HepG2 (cell line): ENCODE measurements around the gene RING1. TPM values are rescaled to one million over a fixed set of nuclear protein-coding genes. Genes with fewer than 3 reads are reported as not detected.
A peak's percentile ranks its signal among the peaks of the same experiment; 100 is the strongest.

Experiments
- AKAP8 ChIP-seq: sonication (generic); formaldehyde crosslinking; IDR thresholded peaks from 2 replicates; pipeline ENCODE4 v1.5.1; 2020; ENCODE audit warnings: mild to moderate bottlenecking, missing genetic modification reagents
- FUBP1 ChIP-seq: sonication (generic); formaldehyde crosslinking; IDR thresholded peaks from 2 replicates; pipeline ENCODE4 v1.5.1; 2020; ENCODE audit warnings: missing genetic modification reagents, mild to moderate bottlenecking, borderline replicate concordance
- MLXIP ChIP-seq: sonication (generic); formaldehyde crosslinking; IDR thresholded peaks from 2 replicates; pipeline ENCODE4 v1.9.0; 2021; ENCODE audit warnings: missing genetic modification reagents, borderline replicate concordance
- PHF8 ChIP-seq: sonication (generic); formaldehyde crosslinking; IDR thresholded peaks from 2 replicates; pipeline ENCODE4 v1.5.0; 2020; ENCODE audit warnings: missing genetic modification reagents
- SIX1 ChIP-seq: sonication (generic); formaldehyde crosslinking; IDR thresholded peaks from 2 replicates; pipeline ENCODE4 v1.4.0; 2020; ENCODE audit warnings: missing genetic modification reagents, borderline replicate concordance
- SNAPC5 ChIP-seq: sonication (generic); formaldehyde crosslinking; IDR thresholded peaks from 2 replicates; pipeline ENCODE4 v1.8.1; 2023; ENCODE audit warnings: mild to moderate bottlenecking, missing genetic modification reagents, borderline replicate concordance
- SOX13 ChIP-seq, 3 experiments: fragments of 450-650 bp in 1 of 3; sonication (generic) in 1 of 3; formaldehyde crosslinking in 1 of 3; IDR thresholded peaks in 2 of 3; conservative IDR thresholded peaks in 1 of 3; 2 replicates each; pipeline versions ENCODE4 v1.5.0 to v1.6.1; 2016 to 2020; ENCODE audit warnings: antibody characterized with exemption in 1 of 3, mild to moderate bottlenecking in 1 of 3, missing compliant biosample characterization in 1 of 3, missing genetic modification reagents in 1 of 3, moderate library complexity in 1 of 3
- ZBTB20 ChIP-seq: sonication (generic); formaldehyde crosslinking; IDR thresholded peaks from 2 replicates; pipeline ENCODE4 v1.8.1; 2023; ENCODE audit warnings: missing genetic modification reagents, low read depth, mild to moderate bottlenecking, borderline replicate concordance
- ZFP91 ChIP-seq: sonication (generic); formaldehyde crosslinking; IDR thresholded peaks from 2 replicates; pipeline ENCODE4 v1.9.0; 2022; ENCODE audit warnings: missing genetic modification reagents, mild to moderate bottlenecking, borderline replicate concordance
- ZNF263 ChIP-seq: sonication (generic); formaldehyde crosslinking; IDR thresholded peaks from 2 replicates; pipeline ENCODE4 v1.4.0; 2020; ENCODE audit warnings: missing genetic modification reagents
- ZNF383 ChIP-seq: sonication (generic); formaldehyde crosslinking; IDR thresholded peaks from 2 replicates; pipeline ENCODE4 v1.4.0; 2020; ENCODE audit warnings: missing genetic modification reagents, mild to moderate bottlenecking, borderline replicate concordance
- ZNF441 ChIP-seq: sonication (generic); formaldehyde crosslinking; IDR thresholded peaks from 2 replicates; pipeline ENCODE4 v1.7.0; 2021; ENCODE audit warnings: missing genetic modification reagents, borderline replicate concordance
- ZNF496 ChIP-seq: sonication (generic); formaldehyde crosslinking; IDR thresholded peaks from 2 replicates; pipeline ENCODE4 v1.8.1; 2023; ENCODE audit warnings: mild to moderate bottlenecking, moderate library complexity, missing genetic modification reagents; ENCODE audit not compliant: insufficient replicate concordance
- ZNF737 ChIP-seq: sonication (generic); formaldehyde crosslinking; IDR thresholded peaks from 2 replicates; pipeline ENCODE4 v1.5.0; 2020; ENCODE audit warnings: missing genetic modification reagents, mild to moderate bottlenecking, borderline replicate concordance
- ZNF768 ChIP-seq: sonication (generic); formaldehyde crosslinking; IDR thresholded peaks from 2 replicates; pipeline ENCODE4 v1.4.0; 2020; ENCODE audit warnings: missing genetic modification reagents
- ZNF777 ChIP-seq: sonication (generic); formaldehyde crosslinking; IDR thresholded peaks from 2 replicates; pipeline ENCODE4 v1.4.0; 2020; ENCODE audit warnings: missing genetic modification reagents
- ZNF850 ChIP-seq: sonication (generic); formaldehyde crosslinking; conservative IDR thresholded peaks from 2 replicates; pipeline ENCODE4 v1.9.0; 2021; ENCODE audit warnings: mild to moderate bottlenecking, missing genetic modification reagents
- ZUFSP ChIP-seq: sonication (generic); formaldehyde crosslinking; IDR thresholded peaks from 2 replicates; pipeline ENCODE4 v1.9.0; 2021; ENCODE audit warnings: missing genetic modification reagents, mild to moderate bottlenecking, borderline replicate concordance
- polyA plus RNA-seq, 8 experiments: library from polyadenylated mRNA; depleted of rRNA in 3 of 8; stranded (reverse) in 7 of 8; unstranded in 1 of 8; fragments of >200 nt; fragmentation: Illumina TruSeq in 4 of 8; extraction: Trizol in 4 of 8; gene quantifications; 2 replicates each; pipeline versions ENCODE4 v1.2.1 to v1.2.3, GENCODE V29; 2011 to 2016; ENCODE audit warnings: low read depth in 4 of 8, missing spikeins in 1 of 8, mixed read lengths in 1 of 8; ENCODE audit not compliant: insufficient read depth in 1 of 8
- total RNA-seq, 5 experiments: library from RNA; depleted of rRNA; stranded (reverse); fragments of >200 nt; fragmentation: Illumina TruSeq; extraction: Trizol; gene quantifications; 2 replicates each; pipeline ENCODE4 v1.2.3, GENCODE V29; 2016; ENCODE audit warnings: low read depth in 1 of 5

The RING1 gene
- total and polyA plus RNA-seq, 2 of the 13 experiments (the other 11 are each of a cell fraction or from before 2014, with no cell fraction given): 23.9 to 33.6 TPM

- TF ChIP-seq ZUFSP (CRISPR knock-in tag) (no peak), ZNF768 (CRISPR knock-in tag) (peak; percentile 32; the same call in 1 of the 2 replicates), SNAPC5 (CRISPR knock-in tag) (no peak), SIX1 (CRISPR knock-in tag) (no peak), ZNF263 (peak; percentile 39; the same call in 1 of the 2 replicates), ZNF737 (CRISPR knock-in tag) (peak; percentile 33; the same call in 1 of the 2 replicates), SOX13 (IDR thresholded peaks at IDR 0.05) (no peak), SOX13 (CRISPR knock-in tag; conservative IDR thresholded peaks at IDR 0.05 in 1 of 2, IDR thresholded peaks at IDR 0.05 in 1 of 2) (peak in 1 of 2 experiments; percentile 15; a peak in 2 of 4 replicates), FUBP1 (CRISPR knock-in tag) (no peak), ZBTB20 (CRISPR knock-in tag) (peak; percentile 76; the same call in 1 of the 2 replicates), ZNF383 (no peak), MLXIP (CRISPR knock-in tag) (no peak), ZFP91 (peak; percentile 81; the same call in 1 of the 2 replicates), ZNF850 (no peak), PHF8 (CRISPR knock-in tag) (peak; percentile 73), AKAP8 (peak; percentile 84), ZNF441 (peak; percentile 89; the same call in 1 of the 2 replicates), ZNF777 (CRISPR knock-in tag) (peak; percentile 79), ZNF496 (no peak)
Observed at GRCh38 chr6:33204415-33205190, 3.7 kb upstream of the RING1 start, which contains the start of gene HSD17B8 (continued).
